Hepatic stellate cell (primary cell): ENCODE data around the gene CACNA2D3.

Experiments used
- DNase-seq: peaks from one replicate; pipeline ENCODE4 v3.0.0; 2011; ENCODE audit warnings: low spot score

Gene CACNA2D3

DNA sequence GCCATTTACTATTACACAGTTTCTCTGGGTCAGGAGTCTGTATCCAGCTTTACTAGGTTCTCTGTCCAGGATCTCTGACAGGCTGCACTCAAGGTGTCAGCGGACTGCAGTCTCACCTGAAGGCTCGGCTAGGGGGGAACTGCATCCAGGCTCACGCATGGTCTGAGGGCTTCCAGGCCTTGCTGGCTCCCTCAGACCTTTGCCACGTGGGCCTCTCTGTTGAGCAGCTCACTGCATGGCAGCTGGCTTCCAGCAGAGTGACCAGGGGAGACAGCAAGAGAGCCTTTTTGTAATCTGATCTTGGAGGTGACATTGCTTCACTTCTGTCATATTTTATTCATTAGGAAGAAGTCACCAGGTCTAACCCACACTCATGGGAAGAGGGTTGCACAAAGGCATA, 152.3 kb downstream of the CACNA2D3 start:
- no peak for DNase-seq

GRCh38 chr3:54279005-54279583, 156.7 kb downstream of the CACNA2D3 start:
- DNase-seq: no peak

GRCh38 chr3:54283470-54283869, 161.1 kb downstream of the CACNA2D3 start:
- no peak for DNase-seq

DNA sequence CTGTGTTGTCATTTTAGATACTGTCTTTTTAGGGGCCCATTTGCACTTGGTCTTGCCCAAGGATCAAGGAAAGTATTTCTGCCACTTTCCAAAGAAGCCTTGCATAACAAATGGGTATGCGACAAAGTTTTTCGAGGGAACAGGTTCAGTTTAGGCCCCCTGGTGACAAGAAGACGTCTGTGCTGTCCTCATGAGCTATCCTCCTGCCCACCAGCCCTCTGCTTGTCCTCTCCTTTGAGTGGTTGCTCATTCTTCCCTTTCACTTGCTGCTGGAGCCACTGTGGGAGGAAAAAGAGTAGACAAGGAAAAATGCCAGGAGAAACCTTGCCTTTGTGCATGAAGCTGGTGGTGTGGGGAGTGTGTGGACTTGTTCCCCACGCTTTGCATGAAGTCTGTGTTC, 171.9 kb downstream of the CACNA2D3 start:
- no peak for DNase-seq

DNA sequence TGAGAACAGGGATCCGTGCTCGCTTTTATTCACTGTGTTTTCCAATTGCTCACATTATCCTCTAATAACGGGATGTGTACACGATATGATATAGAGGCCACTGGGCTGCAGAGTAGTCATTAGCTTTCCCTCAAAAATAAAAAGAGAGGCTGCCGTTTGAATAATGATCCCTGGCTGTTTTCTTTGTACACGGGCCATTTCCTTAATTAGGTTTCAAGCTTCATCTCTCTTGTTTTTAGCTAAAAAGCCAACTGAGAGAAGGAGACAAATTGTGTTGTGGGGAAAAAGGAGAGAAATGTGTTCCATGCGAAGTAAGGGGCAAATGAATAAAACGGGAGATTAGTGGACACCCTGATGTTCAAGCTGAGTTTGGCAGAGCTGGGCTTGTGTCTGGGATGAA, 174.2 kb downstream of the CACNA2D3 start:
- DNase-seq: no peak

DNA sequence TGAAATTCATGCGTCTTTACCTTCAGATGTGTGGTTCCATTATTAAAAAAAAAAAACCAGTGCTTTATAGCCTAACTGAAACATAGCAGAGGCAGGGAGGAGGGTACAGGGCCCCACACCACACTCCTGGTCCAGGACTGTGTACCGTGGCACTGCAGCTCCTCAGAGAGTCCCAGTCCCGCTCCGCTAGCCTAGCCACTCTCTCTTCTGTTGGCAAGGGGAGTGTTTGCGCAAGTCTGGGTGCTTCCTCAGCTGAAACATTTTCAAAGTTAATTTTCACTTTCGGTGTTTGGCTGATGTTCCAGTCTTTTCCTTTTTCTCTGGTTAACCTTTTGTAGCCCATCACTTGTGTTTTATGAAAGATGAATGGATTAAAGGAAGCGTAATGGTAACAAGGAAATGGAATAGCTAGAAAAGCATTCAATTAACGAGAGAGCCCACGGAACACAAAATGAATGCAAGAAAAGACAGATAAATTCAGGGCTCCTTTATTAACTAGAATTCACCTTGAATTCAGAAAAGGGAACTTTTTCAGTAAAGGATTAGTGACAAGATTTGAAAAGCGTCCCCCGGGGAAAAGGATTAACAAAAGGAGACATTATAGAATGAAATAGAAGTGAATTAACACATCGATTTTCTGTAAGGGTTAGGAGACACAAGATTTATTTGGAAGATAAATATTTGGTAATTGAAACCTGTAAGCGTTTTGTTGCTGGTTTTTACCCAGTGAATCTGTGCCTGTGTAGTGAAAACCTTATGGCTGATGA, 177.0 kb downstream of the CACNA2D3 start:
- no peak for DNase-seq

GRCh38 chr3:54303517-54304375, 181.4 kb downstream of the CACNA2D3 start:
- no peak for DNase-seq

DNA sequence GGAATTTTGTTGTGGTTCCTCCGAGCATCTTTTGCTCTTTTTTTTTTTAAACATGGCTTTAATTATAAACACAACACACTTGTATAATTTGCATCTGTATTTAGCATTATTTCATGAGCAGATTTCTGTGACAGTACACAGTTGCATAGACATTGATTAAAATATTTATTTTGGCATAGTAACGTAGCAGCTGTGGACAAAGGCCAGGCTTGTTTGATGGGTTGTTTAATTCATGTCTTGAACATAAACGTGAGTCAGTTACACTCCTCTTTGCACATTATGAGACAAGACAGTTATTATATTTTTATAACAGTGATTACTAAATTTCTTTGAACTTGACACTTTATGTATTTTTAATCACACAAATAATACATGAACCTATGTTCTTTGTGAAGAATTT, 182.5 kb downstream of the CACNA2D3 start:
- no peak for DNase-seq

DNA sequence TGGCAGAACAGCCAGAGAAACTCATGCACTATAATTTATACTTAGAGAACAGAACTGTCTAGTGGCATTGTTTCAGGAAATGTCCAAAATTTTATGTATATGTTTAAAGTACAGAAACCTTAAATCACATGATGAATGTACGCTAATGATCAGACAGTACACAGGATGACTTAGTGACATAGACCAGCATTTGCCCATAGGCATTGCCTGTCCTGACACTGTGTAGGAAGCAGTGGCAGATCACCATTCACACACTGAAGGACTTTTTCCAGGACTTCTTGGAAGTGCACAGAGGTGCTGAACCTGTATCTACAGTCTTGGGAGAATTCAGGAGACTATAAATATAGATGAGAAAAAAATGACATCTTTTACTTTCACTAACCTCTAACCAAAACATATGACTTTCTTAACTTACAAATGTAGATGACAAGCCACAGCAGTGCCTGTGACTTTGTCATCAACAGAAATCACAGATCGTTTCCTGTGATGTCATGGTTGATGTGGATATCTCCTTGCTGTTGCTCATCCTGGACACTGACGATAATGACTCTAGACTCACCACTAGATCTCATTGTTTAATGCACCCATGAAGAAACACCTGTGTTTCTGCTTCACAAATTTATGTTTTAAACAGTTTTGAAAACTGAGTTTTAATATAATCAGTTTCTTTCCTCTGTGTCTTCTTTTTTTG, 183.2 kb downstream of the CACNA2D3 start:
- DNase-seq: no peak

- no peak for DNase-seq
These were observed 185.3 kb downstream of the CACNA2D3 start for GRCh38 chr3:54307566-54308180.

DNA sequence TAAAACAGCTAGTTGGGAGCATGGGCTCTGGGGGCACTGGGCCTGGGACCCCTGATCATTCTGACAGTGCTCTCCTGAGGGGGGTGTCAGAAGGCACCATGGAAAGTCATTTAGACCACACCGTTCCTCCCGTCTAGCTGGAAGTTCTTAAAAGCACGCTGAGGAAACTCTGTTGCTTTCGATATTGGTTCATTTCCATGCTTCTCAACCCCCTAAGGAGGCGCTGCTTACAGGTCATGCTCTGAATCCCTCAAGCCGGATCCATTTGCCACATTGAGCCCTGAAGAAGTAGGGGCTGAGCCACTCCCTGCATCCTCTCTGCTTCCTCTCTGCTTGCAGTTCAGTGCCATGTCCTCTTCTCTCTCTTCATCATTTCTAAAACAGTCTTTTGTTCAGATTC, 187.2 kb downstream of the CACNA2D3 start:
- no peak for DNase-seq

DNA sequence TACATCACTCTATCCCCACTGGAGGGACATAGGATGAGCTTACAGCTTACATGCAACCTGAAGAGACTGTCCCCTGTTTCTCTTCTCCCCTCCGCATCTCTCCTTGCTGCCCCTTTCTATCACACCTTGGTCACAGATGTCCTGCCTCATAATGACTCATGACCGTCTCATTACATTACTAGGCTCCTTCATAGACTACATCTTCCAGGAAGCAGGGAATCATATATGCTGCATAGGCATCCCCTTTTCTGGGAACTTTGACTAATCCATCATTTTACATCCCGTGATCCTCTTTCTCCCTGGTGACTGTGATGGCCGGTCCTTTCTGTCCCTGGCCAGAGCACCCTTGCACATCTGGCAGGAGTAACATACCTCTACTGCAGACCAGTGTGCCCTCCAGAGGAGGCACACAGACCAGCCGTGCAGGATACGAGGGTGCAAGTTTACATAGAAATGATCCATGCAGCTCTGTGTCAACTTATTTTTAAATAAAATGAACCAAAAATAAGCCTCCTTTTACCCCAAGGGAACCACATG, 188.9 kb downstream of the CACNA2D3 start:
- no peak for DNase-seq

GRCh38 chr3:54312156-54312899, 190.0 kb downstream of the CACNA2D3 start:
- no peak for DNase-seq

GRCh38 chr3:54313418-54313817, 191.1 kb downstream of the CACNA2D3 start:
- no peak for DNase-seq

GRCh38 chr3:54321520-54321919, 199.2 kb downstream of the CACNA2D3 start:
- no peak for DNase-seq

DNA sequence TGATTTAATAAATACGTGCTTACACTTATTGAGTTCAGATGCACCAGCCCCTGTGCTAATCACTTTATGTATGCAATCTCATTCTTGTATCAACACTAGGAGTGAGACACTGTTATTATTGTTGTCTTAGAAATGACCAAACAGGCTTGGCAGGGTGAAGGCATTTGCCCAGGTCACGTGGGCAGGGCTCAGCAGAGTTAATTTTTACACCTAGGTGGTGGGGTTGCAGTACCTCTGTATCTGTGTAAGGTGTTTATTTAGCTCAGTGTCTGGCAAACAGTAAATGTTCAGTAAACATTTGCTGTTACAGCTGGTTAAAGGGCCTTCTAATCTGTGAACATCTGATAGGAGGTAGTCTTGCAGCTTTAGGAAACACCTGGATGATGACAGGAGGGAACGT, 200.0 kb downstream of the CACNA2D3 start:
- DNase-seq: no peak

DNA sequence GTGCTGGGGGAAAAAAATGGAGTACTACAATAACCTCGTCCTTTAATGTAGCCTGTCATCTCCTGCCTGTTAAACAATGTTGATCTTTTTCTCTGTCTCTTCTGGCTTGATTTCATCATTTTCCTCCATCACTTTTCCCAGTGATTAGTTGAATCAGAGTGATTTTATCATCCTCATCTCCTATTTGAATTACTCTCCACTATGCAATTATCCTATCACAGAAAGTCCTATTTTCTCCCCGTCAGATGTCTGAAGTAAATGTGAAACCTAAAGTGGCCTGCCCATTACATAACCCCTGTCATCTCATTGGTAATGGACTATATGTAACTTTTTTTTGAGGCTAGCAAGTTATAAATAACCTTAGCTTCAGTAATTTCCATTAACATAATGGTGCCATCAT, 201.8 kb downstream of the CACNA2D3 start:
- DNase-seq: no peak

DNA sequence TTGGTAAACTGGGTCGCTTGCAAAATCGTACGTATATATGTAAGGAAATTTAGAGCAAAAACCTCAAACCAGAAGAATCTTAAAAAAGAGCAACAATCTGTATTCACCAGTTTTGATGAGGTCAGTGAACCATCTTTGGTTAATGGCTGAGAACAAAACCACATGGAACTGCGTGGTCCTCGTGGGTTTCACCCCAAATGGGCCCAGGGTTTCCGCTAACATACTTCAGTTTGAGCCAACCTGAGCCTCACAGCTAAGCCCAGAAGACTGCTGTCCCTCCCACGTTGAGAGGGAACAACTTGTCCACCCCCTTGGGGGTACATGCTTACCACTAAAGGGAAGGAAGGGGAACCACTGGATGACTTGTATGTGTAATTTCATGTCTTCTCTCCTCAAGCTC, 204.6 kb downstream of the CACNA2D3 start:
- DNase-seq: no peak

DNA sequence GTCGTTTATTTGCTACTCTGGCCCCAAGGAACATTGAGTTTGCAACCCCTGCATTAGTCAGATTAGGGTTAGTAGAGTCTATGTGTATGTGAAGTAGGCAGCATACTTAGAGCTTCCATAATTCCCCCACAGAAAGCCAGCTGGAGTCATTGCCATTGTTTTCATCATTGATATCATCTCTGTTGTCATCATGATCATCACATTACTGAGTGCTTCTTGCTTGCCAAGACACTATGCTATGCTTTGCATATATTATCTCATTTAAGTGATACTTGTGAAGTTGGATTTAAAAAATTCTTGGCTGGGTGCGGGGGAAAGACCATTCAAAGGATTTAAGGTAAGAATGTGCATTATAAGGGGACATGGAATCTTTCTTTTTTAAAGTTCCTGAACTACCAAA, 209.0 kb downstream of the CACNA2D3 start:
- no peak for DNase-seq

DNA sequence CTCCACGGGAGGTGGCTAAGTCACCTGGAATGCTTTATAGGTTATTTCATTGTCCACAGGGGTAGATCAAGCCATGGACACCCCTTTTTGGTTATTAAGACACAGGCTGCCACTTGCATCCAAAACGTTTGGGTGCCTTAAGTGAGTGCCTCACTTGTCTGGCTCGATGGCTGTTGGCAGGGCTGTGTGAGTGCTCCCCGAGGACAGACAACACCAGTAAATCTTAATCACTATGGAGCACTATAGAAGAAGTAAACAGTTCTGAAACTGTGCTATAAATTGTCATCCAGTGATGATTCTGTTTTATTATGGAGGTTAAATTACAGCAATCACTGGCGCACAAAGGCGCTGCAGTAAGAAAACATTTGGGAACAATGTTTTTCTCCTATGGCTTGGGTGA, 215.5 kb downstream of the CACNA2D3 start:
- no peak for DNase-seq

GRCh38 chr3:54339608-54340007, 217.3 kb downstream of the CACNA2D3 start:
- DNase-seq: no peak
